NCI-H2196 (cell line): ENCODE data around the gene MEF2B.

ENCODE experiments used
- DNase-seq: peaks from one replicate; lab custom pipeline; 2025; ENCODE audit not compliant: unreplicated experiment; lab: John Stamatoyannopoulos, UW

Gene MEF2B

GRCh38 chr19:19170053-19170872, at the start of gene MEF2B:
Gene MEF2B (minus strand): TSS chr19:19170263. CDS start chr19:19150735, 19,528 bp downstream.
- DNase-seq = peak; percentile 92

GRCh38 chr19:19218911-19219310, 48.8 kb upstream of the MEF2B start:
- no peak for DNase-seq

- peak; percentile 34 for DNase-seq
Measured at GRCh38 chr19:19217099-19217498, 47.0 kb upstream of the MEF2B start.

GRCh38 chr19:19215792-19216191, 45.7 kb upstream of the MEF2B start:
- no peak for DNase-seq

GRCh38 chr19:19214892-19215291, 44.8 kb upstream of the MEF2B start:
- DNase-seq = no peak

- DNase-seq = no peak
Measured at GRCh38 chr19:19214159-19214490, 44.1 kb upstream of the MEF2B start.

- DNase-seq = no peak
Measured at GRCh38 chr19:19213426-19214158, 43.5 kb upstream of the MEF2B start.

GRCh38 chr19:19212916-19213315, 42.9 kb upstream of the MEF2B start:
- no peak for DNase-seq

GRCh38 chr19:19211499-19212420, 41.7 kb upstream of the MEF2B start, which contains the start of gene NCAN:
Gene NCAN (plus strand): TSS chr19:19211958. CDS start chr19:19216954, 4,996 bp downstream.
- peak; percentile 18 for DNase-seq

- no peak for DNase-seq
Measured at GRCh38 chr19:19209372-19209771, 39.3 kb upstream of the MEF2B start.

- DNase-seq = no peak
Measured at GRCh38 chr19:19207637-19208572, 37.8 kb upstream of the MEF2B start.

GRCh38 chr19:19206938-19207337, 36.9 kb upstream of the MEF2B start:
- no peak for DNase-seq

- DNase-seq = no peak
Measured at GRCh38 chr19:19205416-19206410, 35.6 kb upstream of the MEF2B start.

GRCh38 chr19:19204181-19204580, 34.1 kb upstream of the MEF2B start:
- DNase-seq = no peak

GRCh38 chr19:19203012-19203856, 33.2 kb upstream of the MEF2B start, which contains the start of gene NR2C2AP:
Gene NR2C2AP (minus strand): TSS chr19:19203414. CDS start chr19:19203060, 354 bp downstream.
- DNase-seq = peak; percentile 91

GRCh38 chr19:19202707-19203011, 32.6 kb upstream of the MEF2B start:
- DNase-seq = no peak

- no peak for DNase-seq
Measured at GRCh38 chr19:19201697-19202630, 31.9 kb upstream of the MEF2B start.
